NCI-H2107 (cell line): ENCODE measurements around the gene PARVG.

ENCODE experiments used
- DNase-seq: peaks from one replicate; lab custom pipeline; 2025; lab: John Stamatoyannopoulos, UW

The PARVG gene

GRCh38 chr22:44181033-44181911 lies 547 bp downstream of the PARVG start:
- DNase-seq: no peak

- DNase-seq: no peak
Measured at GRCh38 chr22:44181912-44182587, 1.3 kb downstream of the PARVG start.

- no peak for DNase-seq
Measured at GRCh38 chr22:44182588-44183286, 2.0 kb downstream of the PARVG start.

- DNase-seq: no peak
Measured at GRCh38 chr22:44183287-44183588, 2.5 kb downstream of the PARVG start.

- no peak for DNase-seq
Measured at GRCh38 chr22:44184006-44184405, 3.3 kb downstream of the PARVG start.

- DNase-seq: no peak
Measured at GRCh38 chr22:44185237-44186120, 4.8 kb downstream of the PARVG start.

- no peak for DNase-seq
Measured at GRCh38 chr22:44186121-44186510, 5.4 kb downstream of the PARVG start.

- DNase-seq: no peak
Measured at GRCh38 chr22:44186737-44187136, 6.0 kb downstream of the PARVG start.

GRCh38 chr22:44187652-44188230 lies 7.0 kb downstream of the PARVG start:
- no peak for DNase-seq

- DNase-seq: no peak
Measured at GRCh38 chr22:44188316-44188715, 7.6 kb downstream of the PARVG start.

GRCh38 chr22:44188986-44189630 lies 8.4 kb downstream of the PARVG start:
- DNase-seq: no peak

- no peak for DNase-seq
Measured at GRCh38 chr22:44190381-44190976, 9.8 kb downstream of the PARVG start.

GRCh38 chr22:44191036-44191454 lies 10.3 kb downstream of the PARVG start:
- DNase-seq: no peak

GRCh38 chr22:44192098-44192815 lies 11.5 kb downstream of the PARVG start:
- no peak for DNase-seq

- no peak for DNase-seq
Measured at GRCh38 chr22:44192816-44193534, 12.2 kb downstream of the PARVG start.

- no peak for DNase-seq
Measured at GRCh38 chr22:44193535-44193891, 12.8 kb downstream of the PARVG start.

GRCh38 chr22:44194569-44194968 lies 13.8 kb downstream of the PARVG start:
- DNase-seq: no peak

- no peak for DNase-seq
Measured at GRCh38 chr22:44195189-44195871, 14.6 kb downstream of the PARVG start.

- DNase-seq: no peak
Measured at GRCh38 chr22:44196241-44196640, 15.5 kb downstream of the PARVG start.
